Measurements from ENCODE around the gene INHBB.

DNA sequence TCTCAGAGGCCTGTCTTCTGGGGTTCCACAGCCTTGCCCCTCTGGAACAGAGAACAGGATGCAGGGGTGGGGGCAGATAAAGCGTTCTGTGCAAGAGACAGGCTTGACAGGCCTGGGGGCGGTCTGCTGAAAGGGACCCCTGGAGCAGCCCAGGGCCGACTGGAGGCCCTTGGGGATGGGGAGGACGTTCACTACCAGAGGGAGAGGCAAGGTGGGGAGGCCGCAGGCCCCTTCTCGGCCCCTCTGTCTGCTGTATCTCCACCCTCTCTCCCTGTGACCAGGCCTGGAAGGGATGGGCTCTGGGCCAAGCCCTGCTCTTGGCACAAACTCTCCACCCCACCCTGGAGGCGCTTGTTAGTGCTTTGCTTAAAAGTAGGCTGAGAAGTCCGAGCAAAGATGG, 27.3 kb upstream of the INHBB start:
- TF ChIP-seq, protein P1, sequence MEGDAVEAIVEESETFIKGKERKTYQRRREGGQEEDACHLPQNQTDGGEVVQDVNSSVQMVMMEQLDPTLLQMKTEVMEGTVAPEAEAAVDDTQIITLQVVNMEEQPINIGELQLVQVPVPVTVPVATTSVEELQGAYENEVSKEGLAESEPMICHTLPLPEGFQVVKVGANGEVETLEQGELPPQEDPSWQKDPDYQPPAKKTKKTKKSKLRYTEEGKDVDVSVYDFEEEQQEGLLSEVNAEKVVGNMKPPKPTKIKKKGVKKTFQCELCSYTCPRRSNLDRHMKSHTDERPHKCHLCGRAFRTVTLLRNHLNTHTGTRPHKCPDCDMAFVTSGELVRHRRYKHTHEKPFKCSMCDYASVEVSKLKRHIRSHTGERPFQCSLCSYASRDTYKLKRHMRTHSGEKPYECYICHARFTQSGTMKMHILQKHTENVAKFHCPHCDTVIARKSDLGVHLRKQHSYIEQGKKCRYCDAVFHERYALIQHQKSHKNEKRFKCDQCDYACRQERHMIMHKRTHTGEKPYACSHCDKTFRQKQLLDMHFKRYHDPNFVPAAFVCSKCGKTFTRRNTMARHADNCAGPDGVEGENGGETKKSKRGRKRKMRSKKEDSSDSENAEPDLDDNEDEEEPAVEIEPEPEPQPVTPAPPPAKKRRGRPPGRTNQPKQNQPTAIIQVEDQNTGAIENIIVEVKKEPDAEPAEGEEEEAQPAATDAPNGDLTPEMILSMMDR (IDR thresholded peaks at IDR 0.05), result no peak
- no peak for TF ChIP-seq EP300 (IDR thresholded peaks at IDR 0.05)
